CD4-positive, alpha-beta T cell treated with Interleukin-15 for 1 hour (primary cell): Measurements from ENCODE around the gene TMEM231.
"Not testable (repeated sequence)": the region's sequence is repeated elsewhere in the genome, so short reads cannot be mapped to it uniquely, and the experiment has no call there.

Experiments used
- DNase-seq: peaks from one replicate; pipeline ENCODE4 v3.0.0-alpha.2; 2020

TMEM231 gene

GRCh38 chr16:75566758-75567255, 10.8 kb upstream of the TMEM231 start:
- DNase-seq: no peak

GRCh38 chr16:75566040-75566757, 10.1 kb upstream of the TMEM231 start, which contains the start of gene GABARAPL2:
Gene GABARAPL2 (plus strand): TSS chr16:75566379. CDS start chr16:75566487, 108 bp downstream.
- peak; percentile 91 for DNase-seq

GRCh38 chr16:75565640-75566039, 9.6 kb upstream of the TMEM231 start:
- DNase-seq: no peak

GRCh38 chr16:75559564-75560372, 3.7 kb upstream of the TMEM231 start:
- no peak for DNase-seq

- no peak for DNase-seq
Observed at GRCh38 chr16:75558846-75559401, 2.9 kb upstream of the TMEM231 start.

- DNase-seq: no peak
Observed at GRCh38 chr16:75556431-75556950, 439 bp upstream of the TMEM231 start.

- no peak for DNase-seq
Observed at GRCh38 chr16:75555213-75555706, 792 bp downstream of the TMEM231 start.

- DNase-seq: no peak
Observed at GRCh38 chr16:75552951-75553350, 3.1 kb downstream of the TMEM231 start.

GRCh38 chr16:75550211-75550662, 5.8 kb downstream of the TMEM231 start:
- peak; percentile 63 for DNase-seq

- not testable (repeated sequence) for DNase-seq
Observed at GRCh38 chr16:75548456-75548855, 7.6 kb downstream of the TMEM231 start.

- DNase-seq: no peak
Observed at GRCh38 chr16:75546293-75546692, 9.8 kb downstream of the TMEM231 start.

- DNase-seq: not testable (repeated sequence)
Observed at GRCh38 chr16:75545879-75546278, 10.2 kb downstream of the TMEM231 start.

GRCh38 chr16:75542462-75542861, 13.6 kb downstream of the TMEM231 start:
- not testable (repeated sequence) for DNase-seq

GRCh38 chr16:75541236-75541635, 14.8 kb downstream of the TMEM231 start:
- no peak for DNase-seq

GRCh38 chr16:75538882-75539565, 17.0 kb downstream of the TMEM231 start:
- not testable (repeated sequence) for DNase-seq

- no peak for DNase-seq
Observed at GRCh38 chr16:75537776-75538175, 18.3 kb downstream of the TMEM231 start.

GRCh38 chr16:75535901-75536300, 20.2 kb downstream of the TMEM231 start, which contains the start of gene CHST5:
Gene CHST5 (minus strand): TSS chr16:75536108. CDS start chr16:75530384, 5,724 bp downstream.
- DNase-seq: no peak

GRCh38 chr16:75535211-75535843, 20.7 kb downstream of the TMEM231 start:
- DNase-seq: no peak

- no peak for DNase-seq
Observed at GRCh38 chr16:75534560-75535205, 21.4 kb downstream of the TMEM231 start.

- DNase-seq: no peak
Observed at GRCh38 chr16:75532791-75533190, 23.3 kb downstream of the TMEM231 start.

GRCh38 chr16:75532142-75532765, 23.8 kb downstream of the TMEM231 start:
- DNase-seq: no peak
